Smooth muscle cell (in vitro differentiated cells): ENCODE data around the gene HHAT. TPM values are rescaled to one million over a fixed set of nuclear protein-coding genes. Genes with fewer than 3 reads are reported as not detected.
"Not testable (repeated sequence)": the region's sequence is repeated elsewhere in the genome, so short reads cannot be mapped to it uniquely, and the experiment has no call there.

Experiments
- DNase-seq: peaks from one replicate; lab custom pipeline; 2025; ENCODE audit not compliant: unreplicated experiment; lab: John Stamatoyannopoulos, UW
- H2AFZ ChIP-seq: fragments of 200-600 bp; sonication (generic); 2 replicates; pipeline ENCODE4 v1.6.0; 2016; ENCODE audit warnings: antibody characterized with exemption, low read depth, mild to moderate bottlenecking
- H3F3A ChIP-seq: fragments of 200-600 bp; sonication (generic); 2 replicates; pipeline ENCODE4 v1.6.0; 2017; ENCODE audit warnings: antibody characterized with exemption, low read depth
- H3K27ac ChIP-seq: fragments of 200-600 bp; sonication (generic); 2 replicates; pipeline ENCODE4 v1.5.1; 2016; ENCODE audit warnings: low read depth, mild to moderate bottlenecking
- H3K27me3 ChIP-seq: fragments of 200-600 bp; sonication (generic); 2 replicates; pipeline ENCODE4 v1.6.1; 2016; ENCODE audit warnings: low read depth, mild to moderate bottlenecking
- H3K36me3 ChIP-seq: fragments of 200-600 bp; sonication (generic); 2 replicates; pipeline ENCODE4 v1.5.1; 2016; ENCODE audit warnings: low read depth
- H3K4me1 ChIP-seq: fragments of 200-600 bp; sonication (generic); 2 replicates; pipeline ENCODE4 v1.5.1; 2016; ENCODE audit warnings: low read depth
- H3K4me2 ChIP-seq: fragments of 200-600 bp; sonication (generic); 2 replicates; pipeline ENCODE4 v1.6.0; 2016; ENCODE audit warnings: mild to moderate bottlenecking
- H3K4me3 ChIP-seq: fragments of 200-600 bp; sonication (generic); 2 replicates; pipeline ENCODE4 v1.5.1; 2016; ENCODE audit warnings: mild to moderate bottlenecking
- H3K79me2 ChIP-seq: fragments of 200-600 bp; sonication (generic); 2 replicates; pipeline ENCODE4 v1.6.0; 2016; ENCODE audit warnings: low read depth, mild to moderate bottlenecking
- H3K9ac ChIP-seq: fragments of 200-600 bp; sonication (generic); 2 replicates; pipeline ENCODE4 v1.6.0; 2016; ENCODE audit warnings: low read depth
- H3K9me3 ChIP-seq: fragments of 200-600 bp; sonication (generic); replicated peaks from 2 replicates; pipeline ENCODE4 v1.5.1; 2016; ENCODE audit warnings: low read depth
- H4K20me1 ChIP-seq: fragments of 200-600 bp; sonication (generic); 2 replicates; pipeline ENCODE4 v1.6.0; 2016; ENCODE audit warnings: low read depth
- WGBS: methylation state at CpG from one replicate; pipeline ENCODE4 v1.1.7; 2016; ENCODE audit warnings: low lambda C conversion rate; 5-methylcytosine and 5-hydroxymethylcytosine counted together
- polyA plus RNA-seq: library from polyadenylated mRNA; unstranded; fragments of >200 nt; fragmentation: Nextera tagmentation; extraction: Ambion mirVana; gene quantifications from 2 replicates; pipeline ENCODE4 v1.2.1, GENCODE V29; 2016
- total RNA-seq: library from RNA; depleted of rRNA; stranded (reverse); fragments of >200 nt; gene quantifications from 2 replicates; pipeline ENCODE4 v1.2.3, GENCODE V29; 2014
- TF ChIP-seq, protein P1 (sequence below): fragments of 200-600 bp; sonication (generic); IDR thresholded peaks from 2 replicates; pipeline ENCODE4 v1.5.1; 2017; ENCODE audit warnings: borderline replicate concordance, mild to moderate bottlenecking, antibody characterized with exemption; ENCODE audit not compliant: insufficient read depth, poor library complexity, severe bottlenecking

HHAT gene
- total and polyA plus RNA-seq, 2 experiments from 2014 or later, result 4.6 to 9.8 TPM

DNA sequence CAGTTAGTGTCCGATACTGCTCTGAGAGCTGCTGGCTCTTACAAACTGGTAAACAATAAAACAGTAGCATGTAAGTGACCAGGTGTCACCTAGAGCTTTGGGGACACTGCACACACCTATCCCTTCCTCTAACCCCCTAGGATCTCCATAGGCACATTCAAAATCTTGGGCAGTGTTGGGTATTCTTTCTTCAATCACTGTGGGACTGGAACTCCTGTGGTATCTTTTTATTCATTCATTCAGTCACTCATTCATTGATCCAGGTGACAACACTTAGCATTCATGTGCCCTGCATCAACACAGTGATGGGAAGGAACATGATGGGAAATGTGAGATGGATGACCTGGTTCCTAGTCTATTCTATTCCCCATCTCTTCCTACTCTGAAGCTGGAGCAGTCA, 73.9 kb downstream of the HHAT start:
- TF ChIP-seq, protein P1, sequence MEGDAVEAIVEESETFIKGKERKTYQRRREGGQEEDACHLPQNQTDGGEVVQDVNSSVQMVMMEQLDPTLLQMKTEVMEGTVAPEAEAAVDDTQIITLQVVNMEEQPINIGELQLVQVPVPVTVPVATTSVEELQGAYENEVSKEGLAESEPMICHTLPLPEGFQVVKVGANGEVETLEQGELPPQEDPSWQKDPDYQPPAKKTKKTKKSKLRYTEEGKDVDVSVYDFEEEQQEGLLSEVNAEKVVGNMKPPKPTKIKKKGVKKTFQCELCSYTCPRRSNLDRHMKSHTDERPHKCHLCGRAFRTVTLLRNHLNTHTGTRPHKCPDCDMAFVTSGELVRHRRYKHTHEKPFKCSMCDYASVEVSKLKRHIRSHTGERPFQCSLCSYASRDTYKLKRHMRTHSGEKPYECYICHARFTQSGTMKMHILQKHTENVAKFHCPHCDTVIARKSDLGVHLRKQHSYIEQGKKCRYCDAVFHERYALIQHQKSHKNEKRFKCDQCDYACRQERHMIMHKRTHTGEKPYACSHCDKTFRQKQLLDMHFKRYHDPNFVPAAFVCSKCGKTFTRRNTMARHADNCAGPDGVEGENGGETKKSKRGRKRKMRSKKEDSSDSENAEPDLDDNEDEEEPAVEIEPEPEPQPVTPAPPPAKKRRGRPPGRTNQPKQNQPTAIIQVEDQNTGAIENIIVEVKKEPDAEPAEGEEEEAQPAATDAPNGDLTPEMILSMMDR, result no peak
- H3K4me3 ChIP-seq, result no peak overlapping the region
- DNase-seq, result no peak
- H2AFZ ChIP-seq, result no peak overlapping the region
- WGBS, result 96% methylated on average over 1 of the region's 1 CpG
- no peaks in the 10 kb centered on the region for H3K36me3 ChIP-seq
- H4K20me1 ChIP-seq, result no peaks in the 10 kb centered on the region
- no peak overlapping the region for H3K9ac ChIP-seq
- H3K27me3 ChIP-seq, result no peaks in the 10 kb centered on the region
- peaks cover 8% of the 10 kb centered on the region for H3K4me1 ChIP-seq
- H3K9me3 ChIP-seq, result no peaks in the 10 kb centered on the region
- no peaks in the 10 kb centered on the region for H3F3A ChIP-seq
- H3K4me2 ChIP-seq, result no peak overlapping the region
- no peak overlapping the region for H3K27ac ChIP-seq
- H3K79me2 ChIP-seq, result no peaks in the 10 kb centered on the region

DNA sequence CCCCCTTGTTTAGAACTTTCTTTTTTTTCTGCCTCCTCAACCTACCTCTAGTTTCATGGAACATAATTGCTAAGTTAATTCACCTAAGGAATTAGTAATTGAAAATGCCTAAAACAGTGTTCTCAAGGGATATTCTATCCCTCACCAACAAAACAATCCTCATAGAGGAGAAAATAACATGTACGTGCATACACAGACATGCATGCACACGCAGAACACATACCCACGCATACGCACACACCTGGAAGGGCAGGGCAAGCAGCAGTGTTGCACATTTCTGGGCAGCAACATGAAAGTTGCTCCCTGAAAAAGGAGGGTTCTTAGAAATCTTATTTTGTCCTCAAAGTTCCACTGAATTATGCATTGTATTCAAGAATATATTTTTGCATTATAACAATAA, 76.6 kb downstream of the HHAT start:
- Histone ChIP-seq H4K20me1 (no peaks in the 10 kb centered on the region), H3K79me2 (no peaks in the 10 kb centered on the region), H2AFZ (no peak overlapping the region), H3K36me3 (no peaks in the 10 kb centered on the region), H3K4me1 (peaks cover 8% of the 10 kb centered on the region), H3K9me3 (no peaks in the 10 kb centered on the region), H3K4me3 (no peak overlapping the region), H3K27ac (no peak overlapping the region), H3F3A (no peaks in the 10 kb centered on the region), H3K4me2 (no peak overlapping the region), H3K9ac (no peak overlapping the region), H3K27me3 (no peaks in the 10 kb centered on the region)
- no peak for DNase-seq
- TF ChIP-seq, protein P1, result no peak
- 96% methylated on average over 4 of the region's 4 CpGs for WGBS

DNA sequence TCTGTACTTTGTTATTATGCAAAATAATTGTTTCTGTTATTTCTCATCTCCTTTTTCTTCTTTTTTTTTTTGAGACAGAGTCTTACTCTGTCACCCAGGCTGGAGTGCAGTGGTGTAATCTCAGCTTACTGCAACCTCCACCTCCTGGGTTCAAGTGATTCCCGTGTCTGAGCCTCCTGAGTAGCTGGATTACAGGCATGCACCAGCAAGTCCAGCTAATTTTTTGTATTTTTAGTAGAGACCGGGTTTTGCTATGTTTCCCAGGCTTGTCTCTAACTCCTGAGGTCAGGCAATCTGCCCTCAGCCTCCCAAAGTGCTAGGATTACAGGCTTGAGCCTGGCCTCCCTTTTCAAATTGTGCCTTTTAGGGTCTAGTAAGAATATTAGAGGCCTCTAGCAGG, 77.6 kb downstream of the HHAT start:
- not testable (repeated sequence) for H2AFZ ChIP-seq, H3K4me1 ChIP-seq, H3K79me2 ChIP-seq, H3K9me3 ChIP-seq, H3K27ac ChIP-seq, DNase-seq, H3K9ac ChIP-seq, H3K27me3 ChIP-seq, H4K20me1 ChIP-seq, H3F3A ChIP-seq, H3K4me3 ChIP-seq, H3K36me3 ChIP-seq, H3K4me2 ChIP-seq
- WGBS, result 59% methylated on average over 2 of the region's 2 CpGs

DNA sequence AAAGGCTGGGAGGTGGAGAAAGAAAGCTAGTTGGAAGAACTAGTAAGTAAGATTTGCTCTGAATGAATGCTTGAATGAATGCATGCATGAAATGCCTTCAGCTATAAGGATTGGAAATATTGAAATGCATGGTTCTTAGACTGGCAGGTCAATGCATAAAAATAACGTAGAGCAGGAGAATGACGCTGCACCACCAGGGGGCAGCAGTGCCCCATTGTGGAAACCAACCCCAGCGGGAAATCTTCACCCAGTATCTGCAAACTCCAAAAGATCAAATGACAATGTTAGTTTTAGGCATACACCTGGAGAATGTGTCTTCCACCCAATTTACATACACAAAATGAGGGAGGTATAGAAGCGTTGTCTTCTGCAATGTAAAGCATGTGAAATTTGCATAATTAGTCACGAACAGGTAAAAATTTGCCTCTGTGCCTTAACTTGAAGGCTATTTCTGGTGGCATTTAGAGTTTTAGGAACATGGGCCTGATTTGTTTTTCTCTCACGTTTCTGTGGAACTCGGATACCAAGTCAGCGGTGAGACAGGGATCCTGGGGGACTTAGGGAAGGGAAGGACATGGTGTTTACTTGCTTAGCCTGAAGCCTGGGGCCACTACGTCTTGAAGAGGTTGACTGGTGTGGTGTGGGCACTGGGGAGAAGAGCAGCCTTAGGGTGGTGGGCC, 78.6 kb downstream of the HHAT start:
- Histone ChIP-seq H2AFZ (no peak overlapping the region), H3K27me3 (no peaks in the 10 kb centered on the region), H3K9me3 (no peaks in the 10 kb centered on the region), H3K4me1 (peaks cover 8% of the 10 kb centered on the region), H3K79me2 (no peaks in the 10 kb centered on the region), H4K20me1 (no peaks in the 10 kb centered on the region), H3K4me3 (no peak overlapping the region), H3K4me2 (no peak overlapping the region), H3K36me3 (no peaks in the 10 kb centered on the region), H3F3A (no peaks in the 10 kb centered on the region), H3K9ac (no peak overlapping the region), H3K27ac (no peak overlapping the region)
- 25% methylated on average over 9 of the region's 9 CpGs for whole genome bisulfite sequencing
- DNase-seq, result peak; percentile 25
- TF ChIP-seq, protein P1, result peak; percentile 92
